HG03025 (cell line): ENCODE data around the gene NALCN.
"Not testable (repeated sequence)": the region's sequence is repeated elsewhere in the genome, so short reads cannot be mapped to it uniquely, and the experiment has no call there.

Experiments
- ATAC-seq: cut with Tn5 transposase; IDR thresholded peaks from one replicate; pipeline ENCODE4 v1.9.1; 2021; ENCODE audit warnings: mild to moderate bottlenecking, moderate library complexity; ENCODE audit not compliant: unreplicated experiment, low FRiP score

The NALCN gene

DNA sequence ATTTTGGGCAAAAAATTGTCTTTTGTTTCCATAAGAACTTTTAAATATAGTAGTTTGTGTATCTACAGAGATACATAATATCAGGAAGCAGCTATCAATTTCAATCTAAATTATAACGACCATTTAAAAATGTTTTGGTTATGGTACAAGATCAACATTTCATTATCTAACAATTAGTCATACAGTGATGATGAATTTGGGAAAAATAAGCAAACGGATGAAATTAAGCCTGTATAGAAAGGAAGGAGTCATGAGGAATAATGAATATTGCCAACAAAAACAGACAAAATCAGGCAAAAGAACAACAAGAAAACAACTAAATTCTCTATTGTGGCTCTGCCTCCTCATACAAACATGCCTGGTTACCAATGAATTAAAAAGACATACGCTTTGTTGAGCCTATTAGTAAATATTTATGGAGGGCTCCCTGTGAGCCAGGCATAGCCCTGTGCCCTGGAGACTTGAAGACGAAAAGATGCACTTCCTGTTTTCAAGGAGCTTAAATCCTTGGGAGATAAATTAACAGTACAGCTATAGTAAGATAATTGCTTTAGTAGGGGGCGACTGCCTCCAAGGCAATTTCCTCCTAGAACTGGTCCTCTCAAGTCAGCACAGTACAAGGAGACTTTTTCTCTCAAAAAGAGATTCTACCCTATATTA is 73.0 kb downstream of the NALCN start:
- no peak for ATAC-seq

DNA sequence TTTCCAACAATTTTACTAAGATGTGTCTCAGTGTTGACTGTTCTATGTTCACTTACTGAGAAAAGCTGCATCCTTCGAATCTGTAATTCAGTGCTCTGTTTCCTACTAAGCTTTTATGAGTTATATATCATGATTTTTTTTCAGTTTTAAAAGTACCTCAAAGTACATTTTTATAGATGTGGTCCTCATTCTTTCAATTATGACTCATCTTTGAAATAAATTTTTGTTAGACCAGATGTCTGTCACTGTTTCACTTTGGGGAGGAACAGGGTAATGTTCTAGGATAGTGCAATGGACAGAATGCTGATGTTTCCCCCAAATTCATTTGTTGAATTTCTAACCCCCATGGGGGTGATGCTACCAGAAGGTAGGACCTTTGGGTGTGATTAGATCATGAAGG is 74.8 kb downstream of the NALCN start:
- ATAC-seq, result no peak

DNA sequence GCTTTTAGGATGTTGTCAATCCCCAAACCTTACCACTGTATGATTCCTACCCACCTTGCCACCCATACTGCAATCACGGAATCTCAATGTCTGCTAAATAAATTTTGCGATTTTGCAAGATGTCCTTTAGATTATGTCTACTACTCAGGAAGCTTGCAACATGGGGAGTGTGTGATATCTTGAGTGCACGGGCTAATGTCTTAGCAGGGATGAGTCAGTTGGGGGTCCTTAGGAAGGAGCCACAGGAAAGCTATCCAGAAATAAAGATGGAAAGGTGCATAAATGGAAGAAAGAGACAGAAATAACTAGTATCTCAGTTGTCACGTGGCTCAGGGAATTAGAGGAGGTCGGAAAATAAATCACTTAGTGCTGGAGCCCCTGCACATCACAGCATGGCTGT is 77.1 kb downstream of the NALCN start:
- ATAC-seq, result no peak

DNA sequence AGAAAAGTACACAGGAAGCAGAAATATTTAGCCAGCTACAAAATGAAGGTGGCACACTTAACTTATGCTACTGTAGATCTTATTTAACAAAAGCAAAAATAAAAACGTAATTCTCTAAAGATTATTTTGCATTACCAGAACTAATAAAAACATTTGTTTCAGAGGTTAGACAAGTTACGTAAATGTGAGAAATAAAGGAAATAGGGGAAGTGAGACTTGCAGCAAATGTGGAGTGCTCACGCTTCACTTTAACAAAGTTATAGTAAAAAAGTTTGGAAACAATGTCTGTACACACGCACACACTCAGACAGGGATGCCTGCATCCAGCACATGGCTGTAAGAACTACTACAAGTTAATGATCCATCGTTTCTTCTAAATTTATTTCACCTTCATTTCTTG is 83.7 kb downstream of the NALCN start:
- ATAC-seq, result no peak

DNA sequence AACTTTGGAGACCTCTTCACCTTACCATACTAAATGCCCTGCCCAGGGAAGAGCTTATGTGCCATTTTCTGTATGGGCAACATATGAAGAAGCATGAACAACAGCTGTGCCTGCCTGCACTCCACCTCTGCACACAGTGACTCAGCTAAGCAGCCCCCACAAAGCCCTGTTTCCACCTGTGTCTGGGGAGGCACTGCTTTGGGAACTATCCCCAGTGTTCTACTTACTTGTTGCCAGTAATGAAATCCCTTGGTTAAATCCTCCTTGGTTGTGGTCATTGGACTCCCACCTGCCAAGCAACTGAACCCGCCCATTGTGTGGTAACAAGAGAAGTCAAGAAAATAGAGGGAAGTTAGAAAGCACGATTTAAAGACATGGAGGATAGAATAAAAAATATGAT is 84.6 kb downstream of the NALCN start:
- no peak for ATAC-seq

DNA sequence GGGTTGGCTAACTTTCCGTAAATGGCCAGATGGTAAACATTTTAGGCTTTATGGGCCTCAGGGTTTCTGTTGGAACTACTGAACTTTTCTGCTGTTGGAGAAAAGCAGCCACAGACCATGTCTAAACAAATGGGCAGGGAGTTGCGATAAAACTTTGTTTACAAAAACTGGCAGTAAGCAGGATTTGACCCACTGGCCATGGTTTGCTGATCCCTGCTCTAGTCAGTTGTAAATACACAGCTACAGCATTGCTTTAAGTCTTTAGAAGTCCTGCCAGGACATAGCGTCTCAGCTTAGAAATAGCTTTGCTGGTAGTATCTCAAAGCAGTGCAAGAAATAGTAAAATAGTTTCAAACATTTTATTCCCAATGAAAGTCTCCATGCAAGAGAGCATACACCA is 88.4 kb downstream of the NALCN start:
- no peak for ATAC-seq

DNA sequence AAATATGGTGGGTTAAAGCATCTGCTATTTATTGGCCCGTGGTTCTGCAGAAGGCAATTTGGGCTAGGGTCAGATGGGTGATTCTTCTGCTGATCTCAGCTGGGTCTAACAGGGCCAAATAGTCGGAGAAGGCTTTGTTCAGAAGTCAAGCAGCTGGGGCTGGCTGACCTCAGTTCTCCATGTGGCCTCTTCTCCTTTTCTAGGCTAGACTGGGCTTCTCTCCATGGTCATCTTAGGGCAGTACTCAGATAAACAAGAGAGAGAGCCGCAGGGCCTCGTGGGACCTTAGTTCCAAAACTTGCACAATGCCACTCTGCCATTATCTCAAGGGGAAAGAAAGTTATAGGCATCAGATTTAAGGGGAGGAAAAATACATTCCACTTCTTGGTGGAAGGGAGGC is 89.6 kb downstream of the NALCN start:
- no peak for ATAC-seq

DNA sequence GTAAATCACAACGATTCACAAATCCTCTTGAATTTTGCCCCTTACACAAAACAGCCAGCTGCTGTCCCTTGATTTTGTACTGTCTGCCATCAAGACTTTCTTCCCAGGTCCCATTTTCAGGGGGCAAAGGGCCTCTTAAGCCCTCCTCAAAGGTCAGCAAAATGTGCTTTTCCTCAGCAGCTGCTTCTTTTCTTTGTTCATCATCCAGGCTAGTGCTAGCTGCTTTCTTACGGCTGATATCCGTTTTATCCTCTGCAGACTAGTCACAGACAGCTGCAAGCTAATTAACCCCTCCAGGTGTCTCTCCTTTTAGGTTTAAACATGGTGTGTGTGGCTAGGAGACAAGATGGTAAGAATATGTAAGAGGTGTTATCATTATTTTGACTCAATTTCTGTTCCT is 90.9 kb downstream of the NALCN start:
- ATAC-seq, result no peak

DNA sequence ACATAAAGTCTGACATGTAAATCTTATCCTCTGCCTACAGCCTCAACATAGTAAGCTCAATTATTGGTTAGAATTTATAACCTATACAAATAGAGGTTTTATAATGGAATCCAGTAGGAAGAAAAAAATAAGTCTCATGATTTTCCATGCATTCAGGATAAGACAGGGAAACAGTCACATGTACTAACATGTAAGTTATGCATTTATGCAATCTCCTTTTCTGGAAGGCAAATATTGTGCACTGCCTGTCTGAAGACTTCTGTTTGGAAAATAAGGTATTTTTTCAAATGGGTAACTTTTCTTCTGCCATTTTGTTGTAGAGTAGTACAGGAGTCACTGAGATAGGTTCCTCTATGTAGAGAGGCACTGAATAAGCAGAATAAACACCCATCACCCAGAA is 92.7 kb downstream of the NALCN start:
- ATAC-seq, result no peak

DNA sequence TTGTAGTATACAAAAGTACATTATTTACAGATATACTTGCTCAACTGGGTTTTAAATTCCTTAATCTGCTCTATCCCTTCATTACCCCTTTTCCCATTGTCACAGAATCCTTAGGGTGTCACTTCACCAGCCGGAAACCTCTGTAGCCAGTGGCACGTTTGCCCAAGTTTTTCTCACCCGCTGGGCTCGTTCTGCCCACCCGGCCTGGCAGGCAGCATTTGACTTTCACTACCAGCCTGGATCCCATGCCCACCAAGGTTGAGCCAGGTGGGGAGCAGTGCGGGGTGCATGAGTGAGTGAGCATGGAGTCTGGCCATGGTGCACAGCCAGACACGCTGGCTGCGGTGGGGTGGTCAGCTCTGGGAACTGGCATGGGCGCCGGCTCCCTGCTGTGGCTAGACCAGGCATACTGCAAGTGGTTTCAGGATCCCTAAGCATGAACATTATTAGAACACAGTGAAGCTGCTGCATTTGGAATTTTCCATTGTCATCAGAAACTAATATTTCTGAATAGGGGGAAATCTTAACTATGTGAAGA is 98.3 kb downstream of the NALCN start:
- no peak for ATAC-seq

DNA sequence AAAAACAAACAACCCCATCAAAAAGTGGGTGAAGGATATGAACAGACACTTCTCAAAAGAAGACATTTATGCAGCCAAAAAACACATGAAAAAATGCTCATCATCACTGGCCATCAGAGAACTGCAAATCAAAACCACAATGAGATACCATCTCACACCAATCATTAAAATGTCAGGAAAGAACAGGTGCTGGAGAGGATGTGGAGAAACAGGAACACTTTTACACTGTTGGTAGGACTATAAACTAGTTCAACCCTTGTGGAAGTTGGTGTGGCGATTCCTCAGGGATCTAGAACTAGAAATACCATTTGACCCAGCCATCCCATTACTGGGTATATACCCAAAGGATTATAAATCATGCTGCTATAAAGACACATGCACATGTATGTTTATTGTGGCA is 102.8 kb downstream of the NALCN start:
- ATAC-seq, result not testable (repeated sequence)

DNA sequence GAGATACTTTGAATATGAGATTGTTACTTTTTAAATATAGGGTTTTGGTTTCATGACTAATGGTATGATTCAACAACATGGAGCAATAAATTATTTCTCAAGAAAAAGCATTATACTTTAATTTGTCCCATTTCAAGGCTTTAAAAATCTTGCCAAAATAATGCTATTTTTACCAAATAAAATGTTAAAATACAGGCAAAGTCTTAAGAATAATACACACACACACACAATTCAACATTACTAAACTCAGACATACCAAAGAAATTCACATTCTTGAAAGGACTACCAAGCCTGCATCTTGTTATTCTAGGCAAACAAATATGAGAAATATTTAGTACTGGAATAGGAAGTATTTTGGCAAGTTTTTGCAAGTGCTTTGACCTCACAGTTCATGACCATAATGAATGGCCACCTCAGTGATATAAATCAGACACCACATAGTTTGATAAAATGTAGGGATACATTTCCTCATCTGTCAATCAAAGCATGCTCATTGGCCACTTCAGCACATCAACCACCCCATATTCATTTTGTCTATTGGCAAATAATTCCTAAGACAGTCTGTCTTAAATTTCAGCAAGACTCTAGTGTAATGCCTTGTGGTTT is 107.2 kb downstream of the NALCN start:
- no peak for ATAC-seq

DNA sequence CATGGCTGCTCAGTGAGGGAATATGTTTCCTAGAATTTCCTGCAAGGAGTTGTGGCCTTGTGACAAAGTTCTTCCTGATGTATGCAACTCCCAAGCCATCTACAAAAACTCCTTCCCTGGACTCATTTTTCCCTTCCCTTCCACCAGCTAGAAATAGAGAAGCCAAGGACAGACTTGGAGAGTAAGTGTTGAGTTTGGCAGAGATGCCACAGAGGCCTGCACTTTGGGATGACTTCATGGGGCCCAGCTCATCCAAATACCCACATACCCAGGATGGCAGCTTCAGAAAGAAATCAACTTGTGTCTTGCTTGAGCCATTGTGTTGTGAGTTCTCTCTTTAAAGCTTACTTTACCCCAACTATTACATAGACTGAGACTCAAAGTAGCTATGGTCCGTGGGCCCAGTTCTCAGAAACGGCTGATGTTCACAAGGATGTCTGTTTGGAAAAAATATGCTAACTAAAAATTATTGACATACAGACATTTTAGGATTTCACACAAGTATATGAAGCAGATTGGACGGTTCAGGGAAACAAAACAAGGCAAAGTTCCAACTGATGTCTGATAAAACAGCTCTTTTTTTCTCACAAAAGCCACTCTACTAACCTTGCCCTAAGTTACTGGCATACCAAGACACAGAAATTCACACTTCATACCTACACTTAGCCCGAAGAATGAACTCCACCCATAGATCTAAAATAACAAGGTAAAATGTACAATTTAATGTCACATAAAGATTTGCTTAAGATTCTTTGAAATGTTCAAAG is 107.9 kb downstream of the NALCN start:
- no peak for ATAC-seq

DNA sequence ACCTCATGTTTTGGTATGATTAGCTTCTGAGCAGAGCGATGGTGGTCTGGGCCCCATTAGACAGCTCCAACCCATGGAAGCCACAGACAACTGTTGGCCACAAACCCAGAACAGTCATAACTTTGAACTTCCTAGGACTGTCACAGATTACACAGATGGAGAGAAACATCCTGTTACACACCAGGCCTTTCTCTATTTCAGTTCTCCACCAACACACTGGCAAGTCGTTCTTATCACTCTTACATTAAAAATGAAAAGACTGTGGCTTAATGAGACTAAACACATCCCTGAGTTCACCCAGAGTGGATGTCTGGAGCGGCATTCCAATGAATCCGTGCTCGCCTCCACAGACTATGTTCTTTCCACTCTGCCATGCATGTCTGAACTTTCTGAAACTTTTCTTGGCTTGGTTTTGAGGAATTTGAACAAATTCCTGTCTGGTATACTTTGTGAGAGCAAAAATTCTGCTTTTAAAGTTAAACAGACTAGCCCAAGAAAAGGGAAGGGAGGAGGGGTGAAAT is 109.1 kb downstream of the NALCN start:
- no peak for ATAC-seq

DNA sequence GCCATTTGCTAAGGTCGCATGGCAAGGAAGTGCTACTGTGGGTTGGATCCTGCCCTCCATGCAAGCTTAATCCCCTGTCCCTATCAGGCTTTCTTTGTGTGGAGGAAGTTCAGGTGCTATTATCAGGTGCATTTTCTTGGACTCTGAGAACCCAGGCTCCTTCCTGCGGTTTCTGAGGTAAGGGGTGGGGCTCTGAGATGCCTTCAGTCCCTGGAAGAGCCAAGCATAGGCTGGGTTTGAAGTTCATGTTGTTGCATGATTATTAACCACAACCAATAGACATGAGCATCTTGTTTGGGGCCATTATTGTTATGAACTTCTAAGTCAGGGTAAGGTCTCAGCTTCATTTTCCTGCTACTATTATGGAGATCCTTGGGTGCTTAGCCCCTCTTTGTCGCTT is 109.5 kb downstream of the NALCN start:
- no peak for ATAC-seq

DNA sequence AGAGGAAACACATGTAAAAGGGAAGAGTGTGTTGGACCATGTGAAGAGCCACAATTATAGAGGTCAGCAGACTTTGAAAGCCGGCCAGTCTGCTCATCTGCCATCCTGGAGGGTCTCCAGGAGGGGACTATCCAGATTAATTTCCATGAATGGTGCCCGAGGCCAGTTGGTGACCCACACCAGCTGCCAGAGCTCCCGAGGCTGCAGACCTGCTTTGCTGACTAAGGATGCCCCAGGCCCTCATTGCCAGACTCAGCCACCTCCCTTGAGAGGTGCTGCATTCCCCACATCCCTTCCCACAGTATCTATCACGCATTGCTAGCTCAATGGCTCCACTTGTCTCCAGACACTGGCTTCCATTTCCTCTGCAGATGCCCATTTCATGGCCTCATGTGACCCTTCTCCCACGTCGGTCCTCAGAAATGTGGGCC is 110.3 kb downstream of the NALCN start:
- ATAC-seq, result no peak

DNA sequence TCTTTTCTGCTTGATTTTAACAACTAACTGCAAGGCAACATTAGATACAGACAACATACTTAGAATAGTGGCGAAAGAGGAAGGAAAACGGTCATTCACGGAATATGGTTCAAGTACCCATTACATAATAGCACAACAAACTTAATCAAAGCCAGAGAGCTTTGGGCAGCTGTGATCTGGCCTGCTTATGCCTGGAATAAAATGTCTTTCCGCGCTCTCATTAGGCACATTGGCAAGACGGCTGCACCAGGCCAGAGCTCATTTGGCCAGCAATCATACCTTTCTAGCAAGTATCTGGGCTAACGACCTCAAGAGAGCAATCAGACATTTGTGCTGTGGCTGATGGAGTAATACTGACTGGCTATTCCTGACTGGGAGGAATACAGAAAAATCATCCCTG is 112.8 kb downstream of the NALCN start:
- ATAC-seq, result no peak

DNA sequence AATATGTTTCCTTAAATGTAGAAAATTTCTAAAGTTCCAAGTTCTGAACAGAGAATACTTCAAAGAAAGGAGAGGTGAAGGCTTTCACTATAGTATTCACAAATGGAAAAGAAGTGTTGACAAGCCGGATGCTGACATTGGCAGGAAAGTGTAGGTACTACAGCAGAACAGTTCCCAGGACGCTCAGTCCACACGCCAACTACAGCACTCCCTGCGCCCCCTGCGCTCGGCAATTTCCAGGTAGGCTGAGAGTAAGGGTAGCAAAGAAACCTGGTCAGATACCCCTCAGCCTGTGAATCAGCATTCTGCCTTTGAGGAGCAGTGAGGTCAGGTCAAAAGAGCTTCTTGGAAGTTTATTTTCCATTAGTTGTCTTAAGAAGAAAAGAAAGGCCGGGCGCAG is 115.3 kb downstream of the NALCN start:
- no peak for ATAC-seq

DNA sequence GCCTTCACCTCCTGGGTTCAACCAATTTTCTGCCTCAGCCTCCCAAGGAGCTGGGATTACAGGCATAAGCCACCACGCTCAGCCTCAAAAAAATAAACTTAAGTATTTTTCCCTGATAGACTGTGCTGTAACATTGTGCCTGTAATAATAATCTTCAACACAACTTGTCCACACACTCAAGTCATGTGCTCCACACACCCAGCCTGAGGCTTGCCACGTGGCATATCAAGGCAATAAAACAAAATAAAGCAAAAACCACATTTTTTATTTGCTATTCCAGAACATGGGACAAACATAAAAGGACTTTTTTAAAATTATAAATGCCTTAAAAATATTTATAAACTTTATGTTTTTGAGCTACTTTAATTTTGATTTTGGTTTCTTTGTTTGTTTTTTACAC is 115.8 kb downstream of the NALCN start:
- ATAC-seq, result no peak

DNA sequence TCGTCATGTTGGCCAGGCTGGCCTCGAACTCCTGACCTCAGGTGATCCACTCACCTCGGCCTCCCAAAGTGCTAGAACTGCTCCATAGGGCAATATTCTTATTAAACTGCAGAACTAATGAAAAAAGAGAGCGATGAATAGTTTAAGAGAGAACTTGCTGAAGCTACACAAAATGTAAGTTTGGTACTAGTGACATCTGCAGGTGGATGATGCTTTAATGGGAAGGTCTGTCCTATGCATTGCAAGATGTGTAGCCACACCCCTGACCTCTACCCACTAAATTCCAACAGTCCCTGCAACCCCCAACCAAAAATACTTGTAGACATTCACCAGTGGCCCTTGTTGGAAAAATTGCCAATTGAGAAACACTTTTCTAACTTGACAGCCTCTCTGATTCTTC is 117.8 kb downstream of the NALCN start:
- no peak for ATAC-seq

DNA sequence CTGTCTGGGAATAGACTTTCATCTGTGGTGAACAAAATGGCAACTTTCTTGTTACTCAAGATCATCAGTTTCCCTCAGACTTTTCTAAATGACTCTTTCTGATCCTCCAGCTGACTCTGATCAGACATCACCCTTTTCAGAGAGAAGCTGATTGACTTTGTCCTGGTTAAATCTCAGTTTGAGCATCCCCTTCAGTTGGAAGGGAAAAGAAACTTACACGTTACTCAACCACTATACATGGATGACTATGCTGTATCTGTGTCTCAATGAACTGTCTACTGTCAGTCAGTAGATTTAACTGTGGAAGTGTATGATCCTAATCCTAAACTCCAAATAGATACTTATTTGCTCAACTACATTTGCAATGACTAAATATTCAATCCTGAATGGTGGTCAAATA is 118.5 kb downstream of the NALCN start:
- no peak for ATAC-seq
